HEK293 (cell line): ENCODE data around the gene SNCAIP.

Experiments used
- CTCF ChIA-PET: fragments of 350-600 bp; formaldehyde crosslinking; extraction: SDS; loops from one replicate; lab custom pipeline; 2021; ENCODE audit warnings: antibody characterized with exemption; lab: Yijun Ruan, JAX
- POLR2A ChIA-PET: fragments of 300-600 bp; formaldehyde crosslinking; extraction: SDS; loops from one replicate; lab custom pipeline; 2020; ENCODE audit warnings: antibody characterized with exemption, inconsistent platforms; lab: Yijun Ruan, JAX
- H3K27ac ChIP-seq: fragments of 200-500 bp; sonication (Bioruptor generic); 2 replicates; pipeline ENCODE4 v1.5.1; 2014; ENCODE audit warnings: low read depth, low read length, control low read depth, inconsistent platforms; ENCODE audit errors: extremely low read depth
- H3K36me3 ChIP-seq, 2 experiments: fragments of 200-500 bp in 1 of 2; sonication (Bioruptor generic) in 1 of 2; 1 replicate in 1 of 2; 2 replicates in 1 of 2; pipeline ENCODE4 v1.5.1; 2014 to 2017; ENCODE audit warnings: inconsistent platforms in 2 of 2, low read length in 2 of 2; ENCODE audit not compliant: control insufficient read depth in 2 of 2, insufficient read depth in 1 of 2
- H3K4me1 ChIP-seq: fragments of 200-500 bp; sonication (Bioruptor generic); 2 replicates; pipeline ENCODE4 v1.5.1; 2014; ENCODE audit warnings: mild to moderate bottlenecking, low read length, inconsistent platforms; ENCODE audit not compliant: control insufficient read depth, insufficient read depth
- H3K4me3 ChIP-seq: 2 replicates; pipeline ENCODE4 v1.5.1; 2011; ENCODE audit warnings: low read depth, mild to moderate bottlenecking, control low read depth, low read length, moderate library complexity
- H3K9me3 ChIP-seq: fragments of 200-500 bp; sonication (Bioruptor generic); 2 replicates; pipeline ENCODE4 v1.5.1; 2014; ENCODE audit warnings: low read depth, low read length, inconsistent platforms; ENCODE audit not compliant: control insufficient read depth, insufficient read depth
- ELK4 ChIP-seq: IDR thresholded peaks from 2 replicates; pipeline ENCODE4 v1.6.1; 2011; ENCODE audit warnings: mild to moderate bottlenecking, low read depth, low read length, borderline replicate concordance
- IKZF3 ChIP-seq: fragments of 450-650 bp; IDR thresholded peaks from 2 replicates; pipeline ENCODE4 v1.5.0; 2018; ENCODE audit warnings: missing biosample characterization, mild to moderate bottlenecking, missing genetic modification characterization, moderate library complexity
- SP2 ChIP-seq: fragments of 450-650 bp; formaldehyde crosslinking; IDR thresholded peaks from 2 replicates; pipeline ENCODE4 v1.5.1; 2016; ENCODE audit warnings: missing biosample characterization, missing genetic modification characterization
- ZBTB8A ChIP-seq: fragments of 450-650 bp; formaldehyde crosslinking; IDR thresholded peaks from 2 replicates; pipeline ENCODE4 v1.5.1; 2016; ENCODE audit warnings: missing biosample characterization, missing genetic modification characterization
- ZFP3 ChIP-seq: fragments of 450-650 bp; formaldehyde crosslinking; IDR thresholded peaks from 2 replicates; pipeline ENCODE4 v1.5.1; 2016; ENCODE audit warnings: low read depth, missing biosample characterization, missing genetic modification characterization
- ZIC2 ChIP-seq: fragments of 450-650 bp; formaldehyde crosslinking; IDR thresholded peaks from 2 replicates; pipeline ENCODE4 v1.5.1; 2016; ENCODE audit warnings: missing biosample characterization, missing genetic modification characterization
- ZNF132 ChIP-seq: fragments of 450-650 bp; formaldehyde crosslinking; IDR thresholded peaks from 2 replicates; pipeline ENCODE4 v1.5.1; 2017; ENCODE audit warnings: missing biosample characterization, missing genetic modification characterization, borderline replicate concordance
- ZNF138 ChIP-seq: fragments of 450-650 bp; formaldehyde crosslinking; IDR thresholded peaks from 2 replicates; pipeline ENCODE4 v1.5.1; 2016; ENCODE audit warnings: missing biosample characterization, missing genetic modification characterization, borderline replicate concordance
- ZNF146 ChIP-seq: fragments of 450-650 bp; formaldehyde crosslinking; IDR thresholded peaks from 2 replicates; pipeline ENCODE4 v1.5.1; 2016; ENCODE audit warnings: missing biosample characterization, missing genetic modification characterization
- ZNF274 ChIP-seq, 2 experiments: fragments of 200-500 bp in 1 of 2; fragments of 450-650 bp in 1 of 2; sonication (Bioruptor generic) in 1 of 2; formaldehyde crosslinking in 1 of 2; IDR thresholded peaks; 2 replicates each; pipeline versions ENCODE4 v1.5.1 to v1.6.1; 2014 to 2016; ENCODE audit warnings: borderline replicate concordance in 1 of 2, inconsistent platforms in 1 of 2, low read length in 1 of 2, missing biosample characterization in 1 of 2, missing genetic modification characterization in 1 of 2
- ZNF335 ChIP-seq: fragments of 450-650 bp; formaldehyde crosslinking; conservative IDR thresholded peaks from 2 replicates; pipeline ENCODE4 v1.5.1; 2016; ENCODE audit warnings: missing biosample characterization, missing genetic modification characterization
- ZNF354C ChIP-seq: fragments of 450-650 bp; formaldehyde crosslinking; IDR thresholded peaks from 2 replicates; pipeline ENCODE4 v1.5.1; 2016; ENCODE audit warnings: missing biosample characterization, missing genetic modification characterization, low read depth, borderline replicate concordance
- ZNF391 ChIP-seq: fragments of 450-650 bp; formaldehyde crosslinking; IDR thresholded peaks from 2 replicates; pipeline ENCODE4 v1.5.1; 2016; ENCODE audit warnings: low read depth, missing biosample characterization, missing genetic modification characterization, borderline replicate concordance
- ZNF398 ChIP-seq: fragments of 450-650 bp; formaldehyde crosslinking; IDR thresholded peaks from 2 replicates; pipeline ENCODE4 v1.5.1; 2017; ENCODE audit warnings: missing biosample characterization, missing genetic modification characterization
- ZNF426 ChIP-seq: fragments of 450-650 bp; formaldehyde crosslinking; IDR thresholded peaks from 2 replicates; pipeline ENCODE4 v1.5.1; 2017; ENCODE audit warnings: missing biosample characterization, missing genetic modification characterization, mild to moderate bottlenecking, inconsistent platforms, moderate library complexity
- ZNF433 ChIP-seq: fragments of 450-650 bp; formaldehyde crosslinking; IDR thresholded peaks from 2 replicates; pipeline ENCODE4 v1.5.1; 2016; ENCODE audit warnings: missing biosample characterization, missing genetic modification characterization, low read depth
- ZNF473 ChIP-seq: fragments of 450-650 bp; formaldehyde crosslinking; IDR thresholded peaks from 2 replicates; pipeline ENCODE4 v1.5.1; 2017; ENCODE audit warnings: missing biosample characterization, missing genetic modification characterization
- ZNF488 ChIP-seq: fragments of 450-650 bp; formaldehyde crosslinking; IDR thresholded peaks from 2 replicates; pipeline ENCODE4 v1.5.1; 2016; ENCODE audit warnings: missing biosample characterization, missing genetic modification characterization
- ZNF610 ChIP-seq: fragments of 450-650 bp; formaldehyde crosslinking; IDR thresholded peaks from 2 replicates; pipeline ENCODE4 v1.5.1; 2016; ENCODE audit warnings: missing biosample characterization, missing genetic modification characterization, borderline replicate concordance
- ZNF707 ChIP-seq: fragments of 450-650 bp; formaldehyde crosslinking; IDR thresholded peaks from 2 replicates; pipeline ENCODE4 v1.5.1; 2016; ENCODE audit warnings: missing biosample characterization, missing genetic modification characterization
- ZNF777 ChIP-seq: fragments of 450-650 bp; formaldehyde crosslinking; IDR thresholded peaks from 2 replicates; pipeline ENCODE4 v1.5.1; 2017; ENCODE audit warnings: missing biosample characterization, missing genetic modification characterization, borderline replicate concordance
- ZNF791 ChIP-seq: fragments of 450-650 bp; formaldehyde crosslinking; IDR thresholded peaks from 2 replicates; pipeline ENCODE4 v1.5.1; 2016; ENCODE audit warnings: missing biosample characterization, missing genetic modification characterization
- TF ChIP-seq, protein P1 (sequence below): fragments of 450-650 bp; formaldehyde crosslinking; IDR thresholded peaks from 2 replicates; pipeline ENCODE4 v1.5.1; 2016; ENCODE audit warnings: missing biosample characterization, missing genetic modification characterization
- TF ChIP-seq, protein P2 (sequence below): fragments of 450-650 bp; formaldehyde crosslinking; IDR thresholded peaks from 2 replicates; pipeline ENCODE4 v1.5.1; 2016; ENCODE audit warnings: missing biosample characterization, missing genetic modification characterization
- TF ChIP-seq, protein P3 (sequence below): fragments of 450-650 bp; formaldehyde crosslinking; IDR thresholded peaks from 2 replicates; pipeline ENCODE4 v1.5.1; 2016; ENCODE audit warnings: missing biosample characterization, missing genetic modification characterization

SNCAIP gene

DNA sequence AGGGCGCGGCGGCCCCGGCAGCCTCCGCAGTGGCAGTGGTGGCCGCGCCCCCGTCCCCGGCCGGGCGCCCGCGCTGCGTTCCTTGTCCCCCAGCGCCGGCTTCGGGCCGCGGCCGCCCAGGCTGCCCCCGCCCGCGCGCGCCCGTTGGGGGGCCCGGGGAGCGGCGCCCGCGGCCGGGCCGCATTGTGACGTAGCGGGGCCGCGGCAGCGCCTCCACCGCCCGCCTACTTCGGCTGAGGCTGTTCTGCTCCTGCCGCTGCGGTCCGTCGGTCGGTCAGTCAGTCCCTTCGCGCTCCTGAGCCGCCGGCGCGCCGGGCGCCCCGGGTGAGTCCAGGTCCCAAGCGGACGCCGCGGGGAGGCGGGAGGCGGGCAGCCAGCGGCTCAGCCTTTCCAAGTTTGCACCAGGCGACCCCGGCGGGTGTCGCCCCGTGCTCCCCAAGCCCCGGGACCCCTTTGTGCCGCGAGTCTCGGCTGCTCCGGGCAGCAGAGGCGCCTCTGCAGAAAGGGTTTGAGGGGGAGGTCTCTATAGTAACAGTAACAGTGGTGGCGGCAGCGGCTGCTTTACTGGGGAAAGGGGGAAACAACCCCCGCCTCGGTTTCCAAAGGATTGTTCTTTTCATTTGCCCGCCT, at the start of gene SNCAIP:
TSS of gene SNCAIP (plus strand) at position 277 of the 630 bp plus-strand sequence. CDS start 78,898 bp downstream, outside the sequence.
- Histone ChIP-seq H3K4me3 (peak within 1 kb of the TSS; percentile 63), H3K9me3 (no peaks in the 10 kb centered on the region), H3K4me1 (peaks cover 6% of the 10 kb centered on the region; the same call in 1 of the 2 replicates), H3K27ac (peak within 1 kb of the TSS; percentile 66; the same call in 1 of the 2 replicates), H3K36me3 (no peaks in the 10 kb centered on the region)
- ChIA-PET POLR2A (no interaction called here), CTCF (no interaction called here)
- TF ChIP-seq ZNF791 (tag by site-specific recombination) (no peak), IKZF3 (tag by site-specific recombination) (no peak), ZNF274 (IDR thresholded peaks at IDR 0.05; ENCODE audit: low read length) (no peak), ZNF274 (tag by site-specific recombination; IDR thresholded peaks at IDR 0.05; ENCODE audit: borderline replicate concordance) (no peak), ZNF138 (no peak), ZNF391 (no peak), ZNF433 (tag by site-specific recombination) (no peak), ZNF398 (tag by site-specific recombination) (peak; percentile 44; the same call in 1 of the 2 replicates), ZNF335 (no peak), ZFP3 (no peak), ZNF610 (tag by site-specific recombination) (no peak), ELK4 (no peak), ZNF146 (tag by site-specific recombination) (no peak), ZNF488 (tag by site-specific recombination) (no peak), ZNF777 (no peak), ZNF707 (tag by site-specific recombination) (no peak), ZBTB8A (tag by site-specific recombination) (peak; percentile 45), ZNF132 (no peak), SP2 (tag by site-specific recombination) (0 out of 2 replicates have a peak, but pooled peaks have one; percentile 27), ZNF473 (tag by site-specific recombination) (no peak), ZNF426 (tag by site-specific recombination) (no peak), ZIC2 (no peak), ZNF354C (no peak)
- TF ChIP-seq, protein P1, sequence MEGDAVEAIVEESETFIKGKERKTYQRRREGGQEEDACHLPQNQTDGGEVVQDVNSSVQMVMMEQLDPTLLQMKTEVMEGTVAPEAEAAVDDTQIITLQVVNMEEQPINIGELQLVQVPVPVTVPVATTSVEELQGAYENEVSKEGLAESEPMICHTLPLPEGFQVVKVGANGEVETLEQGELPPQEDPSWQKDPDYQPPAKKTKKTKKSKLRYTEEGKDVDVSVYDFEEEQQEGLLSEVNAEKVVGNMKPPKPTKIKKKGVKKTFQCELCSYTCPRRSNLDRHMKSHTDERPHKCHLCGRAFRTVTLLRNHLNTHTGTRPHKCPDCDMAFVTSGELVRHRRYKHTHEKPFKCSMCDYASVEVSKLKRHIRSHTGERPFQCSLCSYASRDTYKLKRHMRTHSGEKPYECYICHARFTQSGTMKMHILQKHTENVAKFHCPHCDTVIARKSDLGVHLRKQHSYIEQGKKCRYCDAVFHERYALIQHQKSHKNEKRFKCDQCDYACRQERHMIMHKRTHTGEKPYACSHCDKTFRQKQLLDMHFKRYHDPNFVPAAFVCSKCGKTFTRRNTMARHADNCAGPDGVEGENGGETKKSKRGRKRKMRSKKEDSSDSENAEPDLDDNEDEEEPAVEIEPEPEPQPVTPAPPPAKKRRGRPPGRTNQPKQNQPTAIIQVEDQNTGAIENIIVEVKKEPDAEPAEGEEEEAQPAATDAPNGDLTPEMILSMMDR (tag by site-specific recombination): 0 out of 2 replicates have a peak, but pooled peaks have one; percentile 15
- TF ChIP-seq, protein P2, sequence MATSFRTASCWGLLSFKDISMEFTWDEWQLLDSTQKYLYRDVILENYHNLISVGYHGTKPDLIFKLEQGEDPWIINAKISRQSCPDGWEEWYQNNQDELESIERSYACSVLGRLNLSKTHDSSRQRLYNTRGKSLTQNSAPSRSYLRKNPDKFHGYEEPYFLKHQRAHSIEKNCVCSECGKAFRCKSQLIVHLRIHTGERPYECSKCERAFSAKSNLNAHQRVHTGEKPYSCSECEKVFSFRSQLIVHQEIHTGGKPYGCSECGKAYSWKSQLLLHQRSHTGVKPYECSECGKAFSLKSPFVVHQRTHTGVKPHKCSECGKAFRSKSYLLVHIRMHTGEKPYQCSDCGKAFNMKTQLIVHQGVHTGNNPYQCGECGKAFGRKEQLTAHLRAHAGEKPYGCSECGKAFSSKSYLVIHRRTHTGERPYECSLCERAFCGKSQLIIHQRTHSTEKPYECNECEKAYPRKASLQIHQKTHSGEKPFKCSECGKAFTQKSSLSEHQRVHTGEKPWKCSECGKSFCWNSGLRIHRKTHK (tag by site-specific recombination): no peak
- TF ChIP-seq, protein P3, sequence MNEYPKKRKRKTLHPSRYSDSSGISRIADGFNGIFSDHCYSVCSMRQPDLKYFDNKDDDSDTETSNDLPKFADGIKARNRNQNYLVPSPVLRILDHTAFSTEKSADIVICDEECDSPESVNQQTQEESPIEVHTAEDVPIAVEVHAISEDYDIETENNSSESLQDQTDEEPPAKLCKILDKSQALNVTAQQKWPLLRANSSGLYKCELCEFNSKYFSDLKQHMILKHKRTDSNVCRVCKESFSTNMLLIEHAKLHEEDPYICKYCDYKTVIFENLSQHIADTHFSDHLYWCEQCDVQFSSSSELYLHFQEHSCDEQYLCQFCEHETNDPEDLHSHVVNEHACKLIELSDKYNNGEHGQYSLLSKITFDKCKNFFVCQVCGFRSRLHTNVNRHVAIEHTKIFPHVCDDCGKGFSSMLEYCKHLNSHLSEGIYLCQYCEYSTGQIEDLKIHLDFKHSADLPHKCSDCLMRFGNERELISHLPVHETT (tag by site-specific recombination): no peak
